Breast epithelium (tissue), 3 donors: ENCODE results near the gene STIM2.

Source experiments
- CTCF ChIP-seq, 3 donors: fragments of 450-650 bp; IDR thresholded peaks; one replicate each; pipeline ENCODE4 v1.5.1; 2016 to 2017; ENCODE audit warnings: antibody characterized with exemption in 3 of 3, mild to moderate bottlenecking in 3 of 3, moderate library complexity in 3 of 3
- POLR2A ChIP-seq: fragments of 450-650 bp; IDR thresholded peaks from one replicate; pipeline ENCODE4 v1.6.1; 2016; ENCODE audit warnings: antibody characterized with exemption, mild to moderate bottlenecking, moderate library complexity

DNA sequence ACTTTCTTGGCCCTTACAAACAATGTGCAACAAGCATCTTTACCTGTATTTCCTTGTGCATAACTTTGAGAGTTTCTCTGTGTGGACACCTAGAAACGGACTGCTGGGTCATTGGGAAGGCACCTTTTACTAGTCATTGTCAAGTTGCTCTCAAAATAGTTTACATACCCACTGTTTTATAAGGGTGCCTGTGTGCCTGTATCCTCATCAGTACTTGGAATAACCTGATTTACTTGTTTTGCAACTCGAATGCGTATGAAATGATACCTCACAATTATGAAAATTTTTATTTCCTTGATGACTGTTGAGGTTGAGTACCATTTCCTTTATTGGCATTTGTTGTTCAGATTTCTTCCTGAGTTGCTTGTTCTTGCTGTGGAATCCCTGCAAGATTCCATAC is 150.8 kb downstream of the STIM2 start:
- no peak for TF ChIP-seq CTCF (IDR thresholded peaks at IDR 0.05)
- no peak for TF ChIP-seq POLR2A
